T-helper 1 cell treated with Interleukin-12 subunit alpha and Interleukin-12 subunit beta and Interleukin-4 antibody, amounts not matched to agents 30 ng/mL and 1 ng/mL, for 36 hours (primary cell): ENCODE data around the gene HERPUD1. TPM values are rescaled to one million over a fixed set of nuclear protein-coding genes. Genes with fewer than 3 reads are reported as not detected.
"Not testable (repeated sequence)": the region's sequence is repeated elsewhere in the genome, so short reads cannot be mapped to it uniquely, and the experiment has no call there.

Source experiments
- intact Hi-C: fragments of 100-400 bp; cut with micrococcal nuclease; formaldehyde crosslinking; loops from one replicate; pipeline ENCODE4 v1.15.1; 2024
- total RNA-seq: library from RNA; stranded (reverse); gene quantifications from 2 replicates; pipeline ENCODE4 v1.2.3, GENCODE V29; 2022

Gene HERPUD1
- total RNA-seq, 1 donor from 2014 or later, result 194 TPM

- intact Hi-C loops, result not testable (repeated sequence)
Observed at GRCh38 chr16:56992431-56992830, 60.5 kb downstream of the HERPUD1 start.

GRCh38 chr16:56993204-56993603 is 61.3 kb downstream of the HERPUD1 start:
- intact Hi-C loops, result no loop called here

- intact Hi-C loops, result no loop called here
Observed at GRCh38 chr16:56994311-56994710, 62.4 kb downstream of the HERPUD1 start.

Other genes with a start within 250 kb of the HERPUD1 start
- gene MT1X, start 249.7 kb upstream of the HERPUD1 start, total RNA-seq, result 69.0 and 74.7 TPM in 2 replicates
- 102 and 107 TPM in 2 replicates for gene NUP93, start 202.0 kb upstream of the HERPUD1 start, total RNA-seq
- gene SLC12A3, start 66.9 kb upstream of the HERPUD1 start, total RNA-seq, result not detected in 2 replicates
- not detected in 2 replicates for gene CETP, start 29.8 kb downstream of the HERPUD1 start, total RNA-seq
- gene NLRC5, start 57.4 kb downstream of the HERPUD1 start, total RNA-seq, result 385 and 398 TPM in 2 replicates
- 5.8 and 6.6 TPM in 2 replicates for gene CPNE2, start 160.4 kb downstream of the HERPUD1 start, total RNA-seq